Stimulated activated CD8-positive, alpha-beta memory T cell treated with anti-CD3 and anti-CD28 coated beads, Interleukin-7, amount 100 ng/mL, for 1 hour (primary cell): ENCODE measurements around the gene OCA2.

Experiments
- DNase-seq, 2 donors: peaks; one replicate each; pipeline ENCODE4 v3.0.0-alpha.2; 2020; ENCODE audit warnings: low read depth in 2 of 2

Gene OCA2

DNA sequence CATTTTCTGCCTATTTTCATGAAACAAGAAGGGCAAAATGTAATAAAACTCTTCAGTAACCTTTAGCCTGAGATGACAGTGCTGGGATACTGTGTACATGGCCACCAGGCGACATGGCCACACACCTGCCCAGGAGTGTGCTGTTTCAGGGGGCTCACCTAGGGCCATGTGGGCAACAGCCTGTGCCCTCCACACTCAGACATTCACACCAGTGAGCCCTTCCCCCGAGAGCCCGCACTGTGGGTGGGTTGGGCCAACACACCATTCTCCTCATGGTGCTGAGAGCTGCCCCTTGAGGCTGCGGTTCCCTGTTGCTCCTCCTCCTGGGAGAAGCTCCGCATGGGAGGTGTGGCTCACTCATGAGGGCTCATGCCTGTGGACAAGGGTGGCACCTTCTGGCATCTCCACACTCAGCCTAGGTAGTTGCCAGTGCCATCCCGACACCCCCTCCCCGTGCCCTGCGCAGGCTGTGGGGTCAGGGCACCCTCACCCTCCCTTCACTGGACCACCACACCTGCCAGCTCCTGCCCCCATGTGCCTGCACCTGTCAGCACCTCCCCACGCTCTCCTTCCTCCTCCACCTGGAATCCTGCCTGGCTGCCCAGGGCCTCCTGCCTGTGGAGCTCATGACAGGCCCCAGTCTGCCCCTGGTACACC, 19.7 kb downstream of the OCA2 start:
- no peak for DNase-seq

DNA sequence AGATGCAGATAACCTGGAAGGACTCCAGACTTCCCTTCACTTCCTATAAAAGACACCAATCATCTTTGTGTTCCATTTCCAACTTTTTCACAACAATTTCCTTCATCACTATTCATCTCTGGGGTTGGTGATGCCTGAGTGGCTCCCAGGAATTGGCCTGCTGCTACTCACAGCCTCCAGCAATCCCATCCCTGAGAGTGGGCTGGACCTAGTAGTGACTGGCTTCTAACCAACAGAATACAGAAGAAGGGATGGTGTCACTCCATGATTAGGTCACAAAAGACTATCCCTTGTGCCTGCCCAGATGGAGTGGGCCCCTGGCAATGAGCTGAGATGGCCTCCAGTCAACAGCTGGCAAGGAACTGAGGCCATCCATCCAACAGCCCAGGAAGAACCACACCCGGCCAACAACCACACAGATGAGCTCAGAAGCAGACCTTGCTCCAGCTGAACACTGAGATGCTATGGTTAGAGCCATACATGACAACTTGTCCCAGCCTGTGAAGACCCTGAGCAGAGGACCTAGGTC, 20.9 kb downstream of the OCA2 start:
- DNase-seq = no peak

DNA sequence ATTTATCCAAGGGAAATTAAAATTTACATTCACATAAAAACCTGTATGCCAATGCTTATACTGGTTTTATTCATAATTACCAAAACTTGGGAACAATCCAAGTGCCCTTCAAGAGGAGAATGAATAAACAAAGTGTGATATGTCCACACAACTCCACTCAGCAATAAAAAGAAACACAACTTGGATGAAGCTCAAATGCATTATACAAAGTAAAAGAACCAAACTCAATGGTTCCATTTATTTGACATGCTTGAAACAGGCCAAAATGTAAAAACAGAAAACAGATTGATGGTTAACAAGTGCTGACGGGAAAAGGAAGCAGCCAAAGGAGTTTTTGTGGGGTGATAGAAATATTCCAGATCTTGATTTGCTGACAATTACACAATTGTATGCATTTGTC, 23.5 kb downstream of the OCA2 start:
- DNase-seq = no peak

DNA sequence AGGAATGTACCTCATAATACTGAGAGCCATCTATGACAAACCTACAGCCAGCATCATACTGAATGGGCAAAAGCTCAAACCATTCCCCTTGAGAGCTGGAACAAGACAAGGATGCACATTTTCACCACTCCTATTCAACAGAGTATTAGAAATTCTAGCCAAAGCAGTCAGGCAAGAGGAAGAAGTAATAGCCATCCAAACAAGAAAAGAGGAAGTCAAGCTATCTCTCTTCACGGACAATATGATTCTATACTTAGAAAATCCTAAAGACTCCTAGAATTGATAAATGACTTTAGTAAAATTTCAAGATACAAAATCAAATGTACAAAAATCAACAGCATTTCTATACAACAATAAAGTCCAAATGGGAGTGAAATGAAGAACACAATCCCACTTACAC, 30.2 kb downstream of the OCA2 start:
- no peak for DNase-seq

DNA sequence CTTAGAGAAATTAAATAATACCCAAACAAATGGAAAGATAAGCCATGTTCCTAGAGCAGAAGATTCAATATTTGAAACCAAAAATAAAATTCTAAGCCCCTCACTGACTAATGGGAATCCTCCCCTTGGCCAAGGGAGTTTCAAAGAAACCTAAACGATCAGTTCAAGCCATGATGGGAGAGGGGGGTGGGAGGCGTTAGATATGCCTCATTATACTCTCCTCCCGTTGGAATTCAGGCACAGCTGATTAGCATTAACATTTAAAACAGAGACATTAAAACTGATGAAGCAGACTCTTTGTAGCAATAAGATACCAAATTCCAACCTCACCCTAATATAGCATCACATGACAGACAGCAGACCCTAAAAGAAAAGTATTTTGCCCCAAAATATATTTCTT, 32.9 kb downstream of the OCA2 start:
- DNase-seq = no peak

DNA sequence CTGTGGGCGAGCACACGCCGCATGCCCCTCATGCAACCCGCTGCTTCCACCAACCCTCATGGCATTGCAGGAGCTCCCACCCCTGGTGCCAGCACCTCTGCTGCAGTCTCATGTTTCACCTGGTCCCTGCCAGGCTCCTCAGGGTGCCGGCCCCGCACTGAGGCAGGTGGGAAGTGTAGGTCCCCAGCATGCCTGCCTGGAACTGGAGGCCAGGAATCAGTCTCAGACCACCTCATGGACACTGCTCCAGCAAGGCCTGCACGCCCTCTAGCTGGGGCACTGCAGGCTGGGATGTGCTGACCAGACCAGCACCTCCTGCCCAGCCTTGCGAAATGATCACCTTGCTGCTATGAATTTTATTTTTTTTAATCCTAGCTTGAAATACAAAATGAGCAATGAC, 39.1 kb downstream of the OCA2 start:
- DNase-seq = no peak

DNA sequence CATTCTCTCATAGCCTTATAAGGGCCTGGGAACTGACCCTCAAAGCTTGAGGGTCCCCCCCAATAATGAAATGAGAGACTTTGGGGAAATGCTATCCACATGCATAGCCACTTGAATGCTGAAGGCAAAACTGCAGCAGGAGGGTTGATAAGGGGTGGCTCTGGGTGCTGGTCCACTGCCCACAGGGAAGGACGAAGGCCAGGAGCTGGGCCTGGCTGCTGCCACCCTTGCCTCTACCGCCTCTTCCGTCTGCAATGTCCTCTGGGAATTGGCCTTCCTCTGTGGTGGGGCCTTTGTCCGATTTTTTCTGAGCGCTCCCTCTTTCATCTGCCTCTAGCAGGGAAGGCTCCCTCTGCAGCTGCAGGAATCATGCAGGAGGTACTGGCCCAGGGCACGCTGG, 41.0 kb downstream of the OCA2 start:
- DNase-seq = no peak

DNA sequence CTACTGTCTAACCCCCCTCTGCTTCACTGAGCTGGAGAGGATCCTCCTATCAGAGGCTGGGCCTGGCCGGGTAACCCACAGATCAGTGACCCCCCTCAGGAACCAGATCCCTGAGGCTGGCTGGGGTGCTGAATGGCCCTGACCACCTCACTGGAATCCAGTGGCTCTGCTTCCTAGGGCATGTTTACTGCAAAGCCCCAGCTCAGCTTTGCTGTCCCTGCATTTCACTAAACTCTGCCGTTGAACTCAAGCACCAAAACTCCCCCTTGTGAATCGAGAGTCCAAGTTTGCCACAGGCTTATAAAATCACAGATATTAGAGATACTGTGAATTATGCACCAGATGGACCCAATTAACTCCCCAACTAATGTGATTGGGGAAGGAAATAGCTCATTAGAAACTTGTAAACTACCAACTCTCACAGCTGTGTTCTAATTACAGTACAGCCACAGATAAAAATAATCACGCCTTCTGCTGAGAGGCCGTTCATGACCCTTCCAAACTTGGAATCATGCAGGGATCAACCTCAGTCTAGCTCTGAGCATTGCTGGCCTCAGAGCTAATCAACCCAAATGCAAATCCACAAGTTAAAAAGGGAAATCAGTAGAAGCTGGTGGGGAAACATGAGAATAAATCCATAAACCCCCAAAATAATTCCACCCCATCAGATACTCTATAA, 47.0 kb downstream of the OCA2 start:
- no peak for DNase-seq

DNA sequence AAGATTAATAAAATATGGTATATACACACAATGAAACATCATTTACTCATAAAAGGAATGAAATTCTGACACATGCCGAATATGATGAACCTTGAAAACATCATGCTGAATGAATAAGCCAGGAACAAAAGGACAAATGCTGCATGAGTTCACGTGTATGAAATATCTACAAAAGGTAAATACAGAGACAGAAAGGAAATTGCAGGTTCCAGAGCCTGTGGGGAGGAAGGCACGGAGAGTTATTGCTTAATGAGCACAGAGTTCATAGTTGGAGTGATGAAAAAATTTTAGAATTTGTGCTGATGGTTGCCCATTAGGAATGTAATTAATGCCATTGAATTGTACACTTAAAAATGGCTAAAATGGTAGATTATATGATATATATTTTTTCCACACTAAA, 49.5 kb downstream of the OCA2 start:
- DNase-seq = no peak

DNA sequence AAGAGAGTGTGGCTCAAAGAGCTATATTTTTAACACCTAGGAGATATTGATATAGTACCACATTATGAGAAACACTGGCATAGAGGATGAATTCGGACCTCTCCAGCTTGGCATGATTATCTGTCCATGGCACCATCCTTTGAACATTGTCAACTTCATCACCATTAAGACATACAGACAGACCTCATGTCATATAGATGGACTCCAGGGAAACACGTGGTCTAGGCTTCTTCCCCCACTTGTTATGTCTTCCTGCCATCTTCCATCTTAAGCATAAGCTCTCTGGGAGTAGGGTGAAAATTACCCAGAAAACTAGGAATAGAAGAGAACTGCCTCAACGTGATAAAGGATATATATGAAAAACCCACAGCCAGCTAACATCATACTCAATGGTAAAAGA, 51.8 kb downstream of the OCA2 start:
- no peak for DNase-seq

DNA sequence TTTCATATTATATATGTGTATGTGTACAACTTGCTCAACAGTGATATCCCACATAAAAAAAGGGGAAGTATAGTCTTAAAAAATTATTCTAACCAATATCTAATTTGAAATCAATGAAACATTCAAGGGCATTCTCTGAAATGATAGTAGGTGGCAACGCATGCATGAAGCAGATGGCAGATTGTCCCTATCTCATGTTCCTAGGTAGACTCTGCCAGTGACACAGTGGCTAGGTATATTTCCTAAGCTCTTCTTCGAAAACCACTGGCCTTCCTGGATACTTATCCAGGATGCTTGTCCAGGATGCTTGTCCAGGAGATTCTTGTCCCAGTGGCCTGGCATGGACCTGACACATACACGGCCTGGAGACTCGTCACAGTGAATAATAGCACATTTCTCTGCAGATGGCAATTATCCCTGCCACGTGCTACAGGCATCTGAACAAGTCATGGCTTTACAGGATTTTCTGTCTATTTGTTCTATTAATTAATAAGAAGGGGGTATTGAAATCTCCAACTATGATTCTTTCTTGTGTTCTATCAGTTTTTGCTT, 54.9 kb downstream of the OCA2 start:
- DNase-seq = no peak

DNA sequence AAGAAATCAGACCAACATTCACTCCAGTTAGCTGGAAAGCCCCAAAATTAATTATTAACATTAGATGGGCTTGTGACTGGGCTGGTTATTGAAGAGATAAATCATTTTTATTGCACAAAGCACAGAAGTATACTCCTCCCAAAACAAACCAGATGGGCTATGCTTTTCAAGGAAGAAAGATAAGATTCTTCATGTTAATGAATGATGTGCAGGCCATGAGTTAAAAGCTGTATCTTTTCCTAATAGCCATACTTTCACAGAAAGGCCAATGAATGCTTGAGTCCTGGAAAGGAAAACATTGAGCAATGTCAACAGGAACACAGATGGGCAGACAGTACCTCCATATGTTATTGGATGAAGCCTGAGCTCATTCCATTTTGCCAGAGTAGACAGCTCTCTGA, 55.4 kb downstream of the OCA2 start:
- DNase-seq = no peak

DNA sequence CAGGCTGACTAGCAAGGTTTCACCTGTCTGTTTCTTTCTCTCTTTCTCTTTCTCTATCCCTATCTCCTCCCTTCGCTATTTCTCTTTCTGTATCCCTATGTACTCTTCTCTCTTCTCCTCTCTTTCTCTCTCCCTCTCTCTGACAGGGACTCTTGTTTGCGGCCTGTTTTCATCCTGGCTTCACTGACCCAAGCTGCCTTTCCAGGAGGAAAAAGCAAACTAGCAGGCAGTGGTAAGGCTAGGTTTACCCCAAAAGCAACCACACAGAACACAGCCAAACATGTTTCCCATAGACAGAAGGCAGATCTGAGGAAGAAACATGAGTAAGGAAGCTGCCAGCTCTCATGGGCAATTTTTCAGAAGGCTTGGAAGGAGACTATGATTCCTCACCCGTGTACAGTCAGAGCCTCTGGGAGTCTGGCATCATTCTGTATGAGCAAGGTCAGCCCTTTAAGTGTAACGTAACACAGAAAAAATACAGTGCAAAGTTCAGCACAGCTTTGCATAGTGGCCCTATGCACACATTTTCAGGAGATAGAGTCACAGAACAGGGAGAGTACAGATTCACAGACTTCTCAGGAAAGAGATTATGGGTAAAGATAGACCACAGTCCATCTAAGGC, 61.0 kb downstream of the OCA2 start:
- no peak for DNase-seq

DNA sequence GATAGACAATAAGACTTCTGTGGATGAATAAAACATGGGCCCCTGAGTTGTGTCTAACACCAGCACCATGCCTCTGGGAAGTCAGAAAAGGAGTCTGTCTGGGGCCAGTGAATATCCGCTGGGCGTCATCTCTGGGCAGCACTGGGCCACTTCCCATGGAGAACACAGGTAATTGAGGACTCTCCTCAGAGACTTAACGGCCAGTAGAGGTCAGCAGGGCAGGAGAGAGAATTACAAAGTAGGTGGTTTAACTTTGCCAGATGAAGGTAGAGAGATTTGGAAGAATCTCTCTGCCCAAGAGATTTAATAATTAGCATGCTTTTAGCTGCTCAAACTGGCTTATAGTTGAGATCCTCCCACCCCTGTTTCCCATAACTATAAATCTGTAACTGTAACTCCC, 65.7 kb downstream of the OCA2 start:
- no peak for DNase-seq

DNA sequence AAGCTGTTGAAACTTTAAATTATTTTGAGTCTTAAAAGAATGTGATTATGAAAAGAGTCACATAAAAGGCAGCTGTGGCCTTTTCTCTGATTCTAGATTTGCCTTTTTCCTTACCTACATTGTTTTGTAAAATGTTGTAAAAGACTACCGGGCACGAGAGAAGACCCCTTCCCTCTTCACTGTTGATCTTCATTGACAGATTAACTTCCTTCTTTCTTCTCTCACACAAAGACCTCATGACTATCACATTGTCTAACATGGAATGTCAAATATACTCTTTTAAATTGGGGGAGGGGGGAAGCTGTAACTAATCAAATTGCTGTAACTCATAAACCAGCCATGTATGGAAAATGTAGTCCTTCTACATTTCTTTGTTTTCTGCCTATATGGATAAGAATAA, 68.3 kb downstream of the OCA2 start:
- DNase-seq = no peak

DNA sequence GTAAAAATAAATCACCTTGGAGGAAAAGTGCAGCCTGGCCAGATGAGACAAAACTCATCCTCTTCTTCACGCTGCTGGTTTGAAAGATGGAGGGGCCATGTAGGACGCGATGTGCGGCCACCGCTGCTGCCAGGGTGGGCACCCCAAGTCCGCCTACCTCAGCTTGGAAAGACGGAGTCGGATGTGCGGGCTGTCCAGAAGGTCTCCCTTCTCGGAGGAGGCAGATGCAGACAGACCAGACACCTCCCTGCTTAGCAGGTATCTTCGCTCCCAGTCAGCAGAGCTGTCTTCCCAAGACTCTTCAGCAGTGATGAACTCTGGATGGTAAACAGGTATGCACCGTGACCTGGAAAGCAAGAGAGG, 71.4 kb downstream of the OCA2 start:
- DNase-seq = no peak

DNA sequence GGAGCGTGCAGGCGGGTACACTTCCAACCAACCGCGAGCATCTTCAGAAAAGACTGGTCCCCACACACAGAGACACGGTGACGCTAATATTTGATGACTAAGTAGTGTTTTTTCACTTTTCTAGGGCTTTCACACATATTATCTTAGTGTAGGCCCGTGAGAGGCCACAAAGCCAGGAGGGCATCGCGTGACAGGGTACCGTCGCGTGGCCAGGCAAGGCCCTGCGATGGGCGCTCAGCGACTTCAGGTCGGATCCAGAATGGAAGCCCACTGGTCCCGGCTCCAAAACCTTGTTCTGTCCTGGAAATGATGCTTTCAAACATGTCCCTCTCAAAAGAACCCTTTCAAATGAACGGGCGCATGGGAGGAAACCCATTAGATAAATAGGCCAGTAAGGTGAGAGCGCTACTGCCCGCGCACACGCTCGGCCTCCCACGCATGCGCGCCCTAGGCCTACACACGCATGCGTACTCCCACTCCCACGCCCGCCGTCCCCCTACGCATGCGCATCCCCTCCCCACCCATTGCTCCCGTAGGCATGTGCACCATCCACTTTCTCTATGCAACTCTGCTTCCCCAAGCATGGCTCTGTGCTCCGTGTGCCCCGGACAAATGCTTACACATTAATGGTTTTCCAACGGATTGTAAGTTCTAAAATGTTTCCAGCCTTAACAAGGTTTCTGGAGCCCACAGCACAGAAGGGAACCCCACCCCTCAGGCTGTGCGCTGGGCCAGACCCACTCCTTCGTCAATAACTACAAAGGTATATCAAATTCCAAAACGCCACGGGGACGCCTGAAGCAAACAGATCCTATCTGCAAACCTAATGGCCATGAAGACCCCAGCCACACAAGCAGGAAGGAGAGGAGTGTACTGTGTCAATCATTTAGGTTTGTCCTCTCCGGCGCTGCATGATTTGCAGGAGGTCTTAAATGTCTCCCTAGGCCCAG, 72.1 kb downstream of the OCA2 start:
- no peak for DNase-seq

DNA sequence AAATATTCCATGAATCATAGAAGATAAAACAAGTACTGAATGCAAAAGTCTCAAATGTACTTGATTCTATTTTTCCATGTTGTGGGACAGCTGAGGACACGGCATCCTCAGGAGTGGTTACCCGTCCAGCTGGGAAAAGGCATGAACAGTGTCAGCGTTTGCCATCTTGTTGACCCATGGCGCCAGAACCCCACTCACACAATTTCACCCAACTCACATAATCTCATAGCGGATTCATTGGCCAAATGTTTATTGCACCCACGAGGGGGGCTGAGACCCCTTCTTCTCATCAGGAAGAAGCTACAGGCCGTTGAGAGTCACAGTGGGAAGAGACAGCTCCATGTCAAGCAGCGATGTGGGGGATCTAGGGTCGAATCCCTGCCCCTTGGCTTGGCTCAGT, 72.9 kb downstream of the OCA2 start:
- no peak for DNase-seq

DNA sequence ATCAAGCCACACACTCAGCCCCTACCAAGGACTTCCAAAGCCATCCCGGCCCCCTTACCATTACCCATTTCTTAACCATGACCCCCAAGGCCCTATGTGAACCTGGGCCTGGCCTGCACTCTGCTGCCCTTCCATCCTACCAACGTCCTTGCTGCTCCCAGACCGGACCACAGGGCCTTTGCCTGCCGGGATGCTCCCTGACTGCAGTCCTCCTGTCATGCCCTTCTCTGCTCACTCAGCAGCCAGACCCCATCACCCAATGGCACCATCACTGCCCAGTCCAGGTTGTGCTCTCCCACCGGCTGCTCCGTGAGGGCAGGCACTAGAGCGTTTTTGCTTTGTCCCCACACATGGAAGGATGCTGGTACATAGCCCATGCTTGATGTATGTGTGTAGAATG, 73.7 kb downstream of the OCA2 start:
- DNase-seq = no peak

DNA sequence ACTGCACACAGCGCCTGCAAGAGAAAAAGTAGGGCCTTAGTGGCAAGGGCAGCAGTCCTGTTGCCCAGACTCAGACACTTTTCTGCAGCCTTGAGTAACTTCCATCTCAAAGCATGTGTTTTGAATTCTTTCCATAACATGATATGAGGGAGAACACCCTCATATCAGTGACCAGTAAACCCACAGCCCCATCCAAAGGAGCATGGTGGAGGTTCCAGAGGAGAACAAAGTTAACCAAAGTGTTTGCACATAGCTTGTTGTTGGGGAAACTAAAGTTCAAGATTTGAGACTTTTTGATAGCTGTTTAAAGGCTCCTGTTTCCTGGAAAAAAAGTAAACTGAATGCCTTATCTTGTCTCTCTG, 74.2 kb downstream of the OCA2 start:
- no peak for DNase-seq

DNA sequence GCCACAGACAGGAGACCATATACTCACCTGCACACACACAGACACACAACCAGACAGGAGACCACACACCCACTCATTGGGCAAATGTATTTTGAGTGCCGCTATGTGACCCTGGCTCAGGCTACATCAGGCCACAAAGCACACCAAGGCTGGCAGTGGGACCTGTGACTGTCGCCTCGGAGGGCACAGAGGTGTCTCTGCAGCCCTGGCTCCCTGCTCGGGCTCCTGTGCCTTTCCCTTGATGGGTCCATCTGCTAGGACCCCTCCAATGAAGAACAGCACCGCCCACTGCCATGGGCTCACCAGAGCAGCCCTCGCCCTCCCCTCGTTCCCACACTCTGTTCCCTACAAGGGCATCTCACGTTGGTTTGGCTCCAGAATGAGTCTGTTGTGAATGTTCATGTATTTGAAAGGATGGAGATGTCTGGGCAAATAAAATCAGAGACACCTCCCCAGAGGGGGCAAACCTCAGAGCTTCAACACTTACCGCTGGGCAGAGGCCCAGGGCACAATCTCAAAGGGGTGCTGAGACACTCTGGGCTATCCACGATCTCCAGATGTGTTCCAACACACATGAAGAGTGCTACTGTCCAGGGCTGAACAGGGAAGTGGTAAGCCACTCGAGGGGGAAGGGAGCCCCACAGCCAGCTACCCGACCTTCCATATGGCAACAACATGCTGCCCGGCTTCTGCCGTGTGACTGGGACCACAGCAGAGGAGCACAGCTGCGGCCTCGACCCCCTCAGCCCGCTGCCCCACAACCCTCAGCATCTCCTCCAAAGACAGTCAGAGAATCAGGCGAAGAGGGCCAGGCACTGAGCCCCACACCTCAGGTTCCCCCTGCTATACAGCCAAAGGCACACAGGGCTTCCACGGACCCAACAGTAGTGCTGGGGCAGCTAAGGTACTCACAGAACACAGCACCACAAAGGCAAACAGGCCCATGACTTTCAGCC, 74.9 kb downstream of the OCA2 start:
- no peak for DNase-seq
